GM13976 (cell line): ENCODE data around the gene SLC7A14.
A peak's percentile ranks its signal among the peaks of the same experiment; 100 is the strongest.

Experiments
- DNase-seq: peaks from one replicate; pipeline ENCODE4 v3.0.0; 2012; ENCODE audit warnings: low spot score
- CTCF ChIP-seq: IDR thresholded peaks from 2 replicates; pipeline ENCODE4 v1.5.1; 2012; ENCODE audit warnings: borderline replicate concordance, mild to moderate bottlenecking; ENCODE audit not compliant: insufficient read depth; ENCODE audit errors: extremely low read depth, missing control alignments, control extremely low read depth
- in situ Hi-C: fragments of 300-500 bp; cut with MboI; formaldehyde crosslinking; loops from one replicate; pipeline ENCODE4 v1.12.0; 2022; ENCODE audit warnings: low sequenced_read_pairs, mixed read lengths, inconsistent platforms; ENCODE audit not compliant: unreplicated experiment

Gene SLC7A14

GRCh38 chr3:170419557-170420087 lies 166.3 kb downstream of the SLC7A14 start:
- TF ChIP-seq CTCF = no peak
- peak; percentile 41 for DNase-seq
- in situ Hi-C loops = loop anchor here (5.0 kb wide), 1 partner anchor 393 kb away; no protein-coding TSS in a partner anchor

- in situ Hi-C loops = loop anchor here (5.0 kb wide), 1 partner anchor 394 kb away; no protein-coding TSS in a partner anchor
- peak; percentile 58 for DNase-seq
- no peak for TF ChIP-seq CTCF
These were observed 167.2 kb downstream of the SLC7A14 start, which contains the start of gene CLDN11 for GRCh38 chr3:170418422-170419398. Gene CLDN11 (plus strand): TSS chr3:170418868. CDS start chr3:170419067, 199 bp downstream.

- no peak for TF ChIP-seq CTCF
- DNase-seq = no peak
- in situ Hi-C loops = loop anchor here (5.0 kb wide), 1 partner anchor 395 kb away; no protein-coding TSS in a partner anchor
These were observed 168.8 kb downstream of the SLC7A14 start for GRCh38 chr3:170417090-170417489.

- in situ Hi-C loops = loop anchor here (5.0 kb wide), 1 partner anchor 107 kb away; no protein-coding TSS in a partner anchor
- DNase-seq = peak; percentile 61
- TF ChIP-seq CTCF = peak; percentile 86
These were observed 171.6 kb downstream of the SLC7A14 start for GRCh38 chr3:170414202-170414663.

GRCh38 chr3:170413291-170413690 lies 172.6 kb downstream of the SLC7A14 start:
- no peak for DNase-seq
- no peak for TF ChIP-seq CTCF
- in situ Hi-C loops = loop anchor here (5.0 kb wide), 1 partner anchor 106 kb away; no protein-coding TSS in a partner anchor

- DNase-seq = peak; percentile 46
- in situ Hi-C loops = loop anchor here (5.0 kb wide), 1 partner anchor 103 kb away; no protein-coding TSS in a partner anchor
These were observed 175.3 kb downstream of the SLC7A14 start for GRCh38 chr3:170410428-170411029.

More at GRCh38 chr3:170410428-170411029, 175.3 kb downstream of the SLC7A14 start:
- peak; percentile 47 for TF ChIP-seq CTCF
